ENCODE data around the gene LAD1. TPM values are rescaled to one million over a fixed set of nuclear protein-coding genes. Genes with fewer than 3 reads are reported as not detected.

Gene LAD1
- total and polyA plus RNA-seq, 2 of the 4 experiments (the other 2 are of a cell fraction), result under 0.01 to 0.07 TPM

DNA sequence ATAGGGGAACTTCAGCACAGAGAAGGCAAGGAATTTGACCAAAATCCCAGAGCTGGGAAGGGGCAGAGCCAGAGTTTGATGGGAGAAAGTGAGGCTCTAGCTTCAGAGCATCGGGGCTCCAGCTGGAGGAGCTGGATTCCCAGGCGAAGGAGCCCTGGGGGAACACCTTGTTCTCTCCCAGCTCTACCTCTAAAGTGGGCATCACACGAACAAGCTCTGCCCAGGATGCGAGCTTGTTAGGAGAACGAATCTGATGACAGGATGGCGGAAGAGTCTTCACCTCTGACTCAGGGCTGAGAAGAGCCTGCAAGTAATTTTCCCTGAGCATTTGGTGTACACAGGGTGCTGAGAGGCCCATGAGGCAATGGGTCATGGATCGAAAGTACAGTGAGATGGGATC is 43.7 kb downstream of the LAD1 start:
- Histone ChIP-seq H3K36me3 (ENCODE audit: control insufficient read depth, insufficient read depth, low read length) (no peaks in the 10 kb centered on the region), H3K27ac (ENCODE audit: insufficient read depth, low read length) (no peak overlapping the region), H2BK5ac (ENCODE audit: low read depth, low read length, poor library complexity, severe bottlenecking) (no peak overlapping the region), H3K4me1 (ENCODE audit: control insufficient read depth, insufficient read depth, low read length) (no peaks in the 10 kb centered on the region), H3K23ac (ENCODE audit: low read depth, low read length) (no peak overlapping the region), H2AFZ (replicated peaks; ENCODE audit: low read length, poor library complexity) (no peak overlapping the region), H2BK15ac (ENCODE audit: low read depth, low read length) (no peak overlapping the region), H2BK20ac (ENCODE audit: low read depth, low read length) (no peak overlapping the region), H2BK120ac (ENCODE audit: low read depth, low read length) (no peak overlapping the region), H3K27me3 (ENCODE audit: control insufficient read depth, insufficient read depth, low read length) (peaks cover 75% of the 10 kb centered on the region), H3K4me2 (ENCODE audit: low read depth, low read length) (no peak overlapping the region), H4K91ac (ENCODE audit: insufficient read depth, low read depth, low read length) (no peak overlapping the region), H3K14ac (replicated peaks; ENCODE audit: low read depth, low read length) (no peak overlapping the region), H4K8ac (ENCODE audit: low read depth in 2 of 2, low read length in 2 of 2) (no peak overlapping the region), H3K79me1 (ENCODE audit: low read depth in 1 of 2, low read length in 2 of 2) (no peaks in the 10 kb centered on the region), H3K56ac (ENCODE audit: extremely low read depth, insufficient read depth, low read length) (no peak overlapping the region), H3K4ac (ENCODE audit: low read depth, low read length) (no peak overlapping the region), H2AK9ac (replicated peaks; ENCODE audit: low read depth, low read length, poor library complexity) (no peak overlapping the region), H3K18ac (ENCODE audit: low read depth, low read length) (no peak overlapping the region), H3K9me3 (ENCODE audit: control insufficient read depth, insufficient read depth, low read length) (no peaks in the 10 kb centered on the region), H4K5ac (ENCODE audit: low read depth, low read length) (no peak overlapping the region), H3K4me3 (ENCODE audit: insufficient read depth, low read depth, low read length) (no peak overlapping the region), H2AK5ac (ENCODE audit: low read depth, low read length) (no peak overlapping the region), H4K20me1 (ENCODE audit: insufficient read depth, low read length) (no peaks in the 10 kb centered on the region; the same call in 1 of the 2 replicates), H3K9ac (ENCODE audit: low read depth, low read length) (no peak overlapping the region), H3K9me1 (ENCODE audit: insufficient read depth, low read length) (no peaks in the 10 kb centered on the region)
- ChIA-PET POLR2A (ENCODE audit: unreplicated experiment) (no interaction called here), CTCF (interaction anchor here (0.9 kb wide), 1 partner anchor 9 kb away, joined by 4 read pairs; no protein-coding TSS in a partner anchor)
- no TSS peak for BruUV-seq (replicated peaks)
- intact Hi-C loops (cut with micrococcal nuclease), result no loop called here
- no peak for TF ChIP-seq FOS (IDR thresholded peaks at IDR 0.05; ENCODE audit: low read depth, low read length)
- no peak for TF ChIP-seq MAZ (IDR thresholded peaks at IDR 0.05; ENCODE audit: borderline replicate concordance, low read depth, low read length)
- no peak for TF ChIP-seq RAD21 (IDR thresholded peaks at IDR 0.05; ENCODE audit: low read length)
- TF ChIP-seq CHD1 (IDR thresholded peaks at IDR 0.05; ENCODE audit: low read depth, low read length), result no peak
- no peak for TF ChIP-seq RCOR1 (IDR thresholded peaks at IDR 0.05; ENCODE audit: insufficient replicate concordance, low read length)
- no peak for TF ChIP-seq POLR2A (IDR thresholded peaks at IDR 0.05; ENCODE audit: low read depth, low read length)
- no peak for TF ChIP-seq SMC3 (IDR thresholded peaks at IDR 0.05; ENCODE audit: low read depth, low read length)
- no peak for TF ChIP-seq MXI1 (IDR thresholded peaks at IDR 0.05; ENCODE audit: borderline replicate concordance, low read depth, low read length)
- TF ChIP-seq MAFK (IDR thresholded peaks at IDR 0.05; ENCODE audit: low read depth, low read length), result no peak
- TF ChIP-seq, protein P1, sequence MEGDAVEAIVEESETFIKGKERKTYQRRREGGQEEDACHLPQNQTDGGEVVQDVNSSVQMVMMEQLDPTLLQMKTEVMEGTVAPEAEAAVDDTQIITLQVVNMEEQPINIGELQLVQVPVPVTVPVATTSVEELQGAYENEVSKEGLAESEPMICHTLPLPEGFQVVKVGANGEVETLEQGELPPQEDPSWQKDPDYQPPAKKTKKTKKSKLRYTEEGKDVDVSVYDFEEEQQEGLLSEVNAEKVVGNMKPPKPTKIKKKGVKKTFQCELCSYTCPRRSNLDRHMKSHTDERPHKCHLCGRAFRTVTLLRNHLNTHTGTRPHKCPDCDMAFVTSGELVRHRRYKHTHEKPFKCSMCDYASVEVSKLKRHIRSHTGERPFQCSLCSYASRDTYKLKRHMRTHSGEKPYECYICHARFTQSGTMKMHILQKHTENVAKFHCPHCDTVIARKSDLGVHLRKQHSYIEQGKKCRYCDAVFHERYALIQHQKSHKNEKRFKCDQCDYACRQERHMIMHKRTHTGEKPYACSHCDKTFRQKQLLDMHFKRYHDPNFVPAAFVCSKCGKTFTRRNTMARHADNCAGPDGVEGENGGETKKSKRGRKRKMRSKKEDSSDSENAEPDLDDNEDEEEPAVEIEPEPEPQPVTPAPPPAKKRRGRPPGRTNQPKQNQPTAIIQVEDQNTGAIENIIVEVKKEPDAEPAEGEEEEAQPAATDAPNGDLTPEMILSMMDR (conservative IDR thresholded peaks at IDR 0.05; ENCODE audit: low read depth, low read length), result no peak
- no peak for TF ChIP-seq CEBPB (IDR thresholded peaks at IDR 0.05; ENCODE audit: low read depth, low read length)
- TF ChIP-seq BHLHE40 (IDR thresholded peaks at IDR 0.05; ENCODE audit: low read depth, low read length), result no peak
- TF ChIP-seq, protein P2, sequence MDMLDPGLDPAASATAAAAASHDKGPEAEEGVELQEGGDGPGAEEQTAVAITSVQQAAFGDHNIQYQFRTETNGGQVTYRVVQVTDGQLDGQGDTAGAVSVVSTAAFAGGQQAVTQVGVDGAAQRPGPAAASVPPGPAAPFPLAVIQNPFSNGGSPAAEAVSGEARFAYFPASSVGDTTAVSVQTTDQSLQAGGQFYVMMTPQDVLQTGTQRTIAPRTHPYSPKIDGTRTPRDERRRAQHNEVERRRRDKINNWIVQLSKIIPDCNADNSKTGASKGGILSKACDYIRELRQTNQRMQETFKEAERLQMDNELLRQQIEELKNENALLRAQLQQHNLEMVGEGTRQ (IDR thresholded peaks at IDR 0.05; ENCODE audit: low read depth, low read length), result no peak
- TF ChIP-seq NFE2L2 (IDR thresholded peaks at IDR 0.05; ENCODE audit: low read depth, low read length), result no peak
- dilution Hi-C loops (cut with HindIII; ENCODE audit: low sequenced_read_pairs, unreplicated experiment), result no loop called here
- no peak for ATAC-seq (ENCODE audit: low read depth)
- WGBS, 2 experiments (ENCODE audit: extremely low coverage in 2 of 2, insufficient read length in 1 of 2), result 80% methylated on average over 3 of the region's 7 CpGs; no CpG with 5 or more reads in 1 of the 2 experiments
- DNase-seq, result no peak
- in situ Hi-C loops (cut with MboI; ENCODE audit: low sequenced_read_pairs), result no loop called here
